Panc1 (cell line): ENCODE measurements around the gene KCNB1. TPM values are rescaled to one million over a fixed set of nuclear protein-coding genes. Genes with fewer than 3 reads are reported as not detected.

Source experiments
- ATAC-seq: fragments of 200-7000 bp; cut with Tn5 transposase; 2 replicates; pipeline ENCODE4 v1.9.1; 2020; ENCODE audit warnings: mild to moderate bottlenecking, moderate library complexity
- BruUV-seq: library from RNA; stranded (reverse); fragments of 400-500 nt; replicated peaks from 2 replicates; lab custom pipeline; 2021; lab: Mats Ljungman, UMichigan
- CTCF ChIA-PET: fragments of 300-600 bp; sonication (Branson Sonifier 250); formaldehyde crosslinking; loops from one replicate; lab custom pipeline; 2022; ENCODE audit warnings: antibody characterized with exemption; lab: Charles Lee
- POLR2A ChIA-PET: fragments of 300-600 bp; sonication (Branson Sonifier 250); formaldehyde crosslinking; loops from one replicate; lab custom pipeline; 2022; ENCODE audit warnings: antibody characterized with exemption; lab: Charles Lee
- DNase-seq: peaks from one replicate; pipeline ENCODE4 v3.0.0-alpha.2; 2010; ENCODE audit warnings: low read depth, low spot score
- H3K27ac ChIP-seq: 2 replicates; pipeline ENCODE4 v1.5.1; 2011; ENCODE audit warnings: mild to moderate bottlenecking, low read length, inconsistent platforms
- H3K27me3 ChIP-seq: fragments of 200-500 bp; sonication (Bioruptor generic); 2 replicates; pipeline ENCODE4 v1.6.0; 2014; ENCODE audit warnings: low read length, inconsistent platforms; ENCODE audit not compliant: control insufficient read depth, insufficient read depth
- H3K36me3 ChIP-seq: fragments of 200-500 bp; sonication (Bioruptor generic); 2 replicates; pipeline ENCODE4 v1.5.1; 2014; ENCODE audit warnings: inconsistent platforms, mild to moderate bottlenecking, low read length, moderate library complexity; ENCODE audit not compliant: control insufficient read depth, insufficient read depth
- H3K4me1 ChIP-seq: 2 replicates; pipeline ENCODE4 v1.5.1; 2011; ENCODE audit warnings: inconsistent platforms, mild to moderate bottlenecking, low read length, moderate library complexity; ENCODE audit not compliant: control insufficient read depth, insufficient read depth
- H3K4me3 ChIP-seq, 2 experiments: 2 replicates each; pipeline ENCODE4 v1.5.1; 2011 to 2012; ENCODE audit warnings: low read depth in 2 of 2, low read length in 2 of 2, mild to moderate bottlenecking in 2 of 2, inconsistent platforms in 1 of 2, moderate library complexity in 1 of 2
- H3K9me3 ChIP-seq: fragments of 200-500 bp; sonication (Bioruptor generic); 2 replicates; pipeline ENCODE4 v1.5.1; 2014; ENCODE audit warnings: low read depth, mild to moderate bottlenecking, inconsistent platforms, low read length, moderate library complexity; ENCODE audit not compliant: control insufficient read depth, insufficient read depth
- CTCF ChIP-seq: fragments of 450-650 bp; IDR thresholded peaks from 2 replicates; pipeline ENCODE4 v1.5.1; 2017; ENCODE audit warnings: mild to moderate bottlenecking
- TCF7L2 ChIP-seq: IDR thresholded peaks from 2 replicates; pipeline ENCODE4 v1.6.1; 2011; ENCODE audit warnings: mild to moderate bottlenecking, low read depth, low read length, inconsistent platforms
- in situ Hi-C: cut with HindIII; loops from 2 replicates; pipeline ENCODE4 v1.10.0; 2016; ENCODE audit warnings: low sequenced_read_pairs, low pct_unique_long_range_greater_than_20kb
- intact Hi-C: fragments of 100-400 bp; cut with micrococcal nuclease; formaldehyde crosslinking; loops from one replicate; pipeline ENCODE4 v1.10.0; 2022; ENCODE audit not compliant: unreplicated experiment
- total RNA-seq: library from RNA; stranded (reverse); gene quantifications from one replicate; pipeline ENCODE4 v1.2.1, GENCODE V29; 2021; ENCODE audit not compliant: unreplicated experiment
- TF ChIP-seq, protein P1 (sequence below), 2 experiments: IDR thresholded peaks; 2 replicates each; pipeline ENCODE4 v1.6.1; 2011 to 2012; ENCODE audit warnings: low read depth in 2 of 2, control low read depth in 1 of 2, low read length in 1 of 2, mild to moderate bottlenecking in 1 of 2, moderate library complexity in 1 of 2; ENCODE audit not compliant: insufficient read depth in 1 of 2

KCNB1 gene
- total RNA-seq, 1 experiment from 2014 or later: 11.1 TPM

DNA sequence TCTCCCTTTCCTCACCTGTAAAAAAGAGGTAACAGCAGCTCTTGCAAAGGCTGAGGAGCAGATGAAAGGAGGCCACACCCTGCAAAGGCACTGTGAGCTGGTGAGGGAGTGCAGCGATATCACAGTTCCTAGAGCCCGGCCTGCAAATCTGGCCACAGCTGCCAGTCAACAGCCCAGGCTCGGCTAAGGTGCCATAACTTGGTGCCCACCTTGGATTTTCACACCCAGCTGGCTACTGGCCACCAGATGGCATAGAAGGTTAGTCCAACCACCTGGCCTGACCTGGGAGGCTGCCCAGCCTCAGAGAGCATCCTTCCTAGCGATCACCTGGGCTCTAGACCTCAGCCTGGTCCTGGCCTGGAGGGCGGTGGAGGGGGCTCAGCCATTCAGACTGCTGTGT lies 46.8 kb downstream of the KCNB1 start:
- H3K4me3 ChIP-seq: no peak overlapping the region
- DNase-seq (no peak), ATAC-seq (no peak; the same call in 1 of the 2 replicates)
- H3K36me3 ChIP-seq: no peaks in the 10 kb centered on the region
- no TSS peak for BruUV-seq
- peaks cover 6% of the 10 kb centered on the region; the same call in 1 of the 2 replicates for H3K4me1 ChIP-seq
- ChIA-PET CTCF (no interaction called here), POLR2A (no interaction called here)
- intact Hi-C loops (no loop called here), in situ Hi-C loops (no loop called here)
- no peaks in the 10 kb centered on the region for H3K9me3 ChIP-seq
- no peaks in the 10 kb centered on the region for H3K27me3 ChIP-seq
- no peak overlapping the region for H3K27ac ChIP-seq
- TF ChIP-seq TCF7L2 (no peak), CTCF (no peak; the same call in 1 of the 2 replicates)
- TF ChIP-seq, protein P1, sequence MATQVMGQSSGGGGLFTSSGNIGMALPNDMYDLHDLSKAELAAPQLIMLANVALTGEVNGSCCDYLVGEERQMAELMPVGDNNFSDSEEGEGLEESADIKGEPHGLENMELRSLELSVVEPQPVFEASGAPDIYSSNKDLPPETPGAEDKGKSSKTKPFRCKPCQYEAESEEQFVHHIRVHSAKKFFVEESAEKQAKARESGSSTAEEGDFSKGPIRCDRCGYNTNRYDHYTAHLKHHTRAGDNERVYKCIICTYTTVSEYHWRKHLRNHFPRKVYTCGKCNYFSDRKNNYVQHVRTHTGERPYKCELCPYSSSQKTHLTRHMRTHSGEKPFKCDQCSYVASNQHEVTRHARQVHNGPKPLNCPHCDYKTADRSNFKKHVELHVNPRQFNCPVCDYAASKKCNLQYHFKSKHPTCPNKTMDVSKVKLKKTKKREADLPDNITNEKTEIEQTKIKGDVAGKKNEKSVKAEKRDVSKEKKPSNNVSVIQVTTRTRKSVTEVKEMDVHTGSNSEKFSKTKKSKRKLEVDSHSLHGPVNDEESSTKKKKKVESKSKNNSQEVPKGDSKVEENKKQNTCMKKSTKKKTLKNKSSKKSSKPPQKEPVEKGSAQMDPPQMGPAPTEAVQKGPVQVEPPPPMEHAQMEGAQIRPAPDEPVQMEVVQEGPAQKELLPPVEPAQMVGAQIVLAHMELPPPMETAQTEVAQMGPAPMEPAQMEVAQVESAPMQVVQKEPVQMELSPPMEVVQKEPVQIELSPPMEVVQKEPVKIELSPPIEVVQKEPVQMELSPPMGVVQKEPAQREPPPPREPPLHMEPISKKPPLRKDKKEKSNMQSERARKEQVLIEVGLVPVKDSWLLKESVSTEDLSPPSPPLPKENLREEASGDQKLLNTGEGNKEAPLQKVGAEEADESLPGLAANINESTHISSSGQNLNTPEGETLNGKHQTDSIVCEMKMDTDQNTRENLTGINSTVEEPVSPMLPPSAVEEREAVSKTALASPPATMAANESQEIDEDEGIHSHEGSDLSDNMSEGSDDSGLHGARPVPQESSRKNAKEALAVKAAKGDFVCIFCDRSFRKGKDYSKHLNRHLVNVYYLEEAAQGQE (IDR thresholded peaks at IDR 0.05; ENCODE audit: insufficient read depth in 1 of 2, low read depth in 2 of 2, low read length in 1 of 2): no peak

DNA sequence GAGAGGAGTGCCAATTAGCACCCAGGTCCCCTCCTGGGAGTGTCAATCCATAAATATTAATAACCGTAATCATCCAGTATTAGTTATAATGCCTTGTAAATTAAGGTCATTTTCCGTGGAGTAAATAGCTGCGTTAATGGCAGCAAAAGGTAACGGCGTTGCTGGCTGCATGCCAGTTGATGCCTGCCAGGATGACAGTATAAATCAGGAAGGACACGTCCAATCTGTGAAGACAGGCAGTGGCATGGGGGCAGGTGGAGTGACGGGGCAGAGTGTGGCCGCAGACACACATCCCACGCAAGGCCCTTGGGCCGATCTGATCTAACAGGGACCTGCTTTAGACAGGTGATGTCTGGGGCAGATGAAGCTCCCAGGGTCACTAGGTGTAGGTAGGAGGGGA lies 49.1 kb downstream of the KCNB1 start:
- DNase-seq (no peak), ATAC-seq (no peak)
- no peak overlapping the region for H3K4me3 ChIP-seq
- no peaks in the 10 kb centered on the region for H3K9me3 ChIP-seq
- H3K27me3 ChIP-seq: no peaks in the 10 kb centered on the region
- intact Hi-C loops: no loop called here
- BruUV-seq: no TSS peak
- peaks cover 3% of the 10 kb centered on the region; the same call in 1 of the 2 replicates for H3K4me1 ChIP-seq
- H3K36me3 ChIP-seq: no peaks in the 10 kb centered on the region
- TF ChIP-seq, protein P1 (IDR thresholded peaks at IDR 0.05; ENCODE audit: insufficient read depth in 1 of 2, low read depth in 2 of 2, low read length in 1 of 2): no peak
- ChIA-PET POLR2A (interaction anchor here (0.6 kb wide), 1 partner anchor 53 kb away, joined by 4 read pairs; no protein-coding TSS in a partner anchor), CTCF (no interaction called here)
- in situ Hi-C loops: no loop called here
- no peak overlapping the region for H3K27ac ChIP-seq
